AG09319 (cell line): ENCODE measurements around the gene D2HGDH.
A peak's percentile ranks its signal among the peaks of the same experiment; 100 is the strongest.

Experiments used
- DNase-seq: peaks from one replicate; pipeline ENCODE4 v3.0.0-alpha.2; 2010; ENCODE audit warnings: low read depth; ENCODE audit errors: extremely low read depth
- TF ChIP-seq, protein P1 (sequence below): IDR thresholded peaks from 2 replicates; pipeline ENCODE4 v1.5.1; 2011; ENCODE audit warnings: low read depth, mild to moderate bottlenecking, inconsistent platforms, low read length, moderate library complexity

D2HGDH gene

DNA sequence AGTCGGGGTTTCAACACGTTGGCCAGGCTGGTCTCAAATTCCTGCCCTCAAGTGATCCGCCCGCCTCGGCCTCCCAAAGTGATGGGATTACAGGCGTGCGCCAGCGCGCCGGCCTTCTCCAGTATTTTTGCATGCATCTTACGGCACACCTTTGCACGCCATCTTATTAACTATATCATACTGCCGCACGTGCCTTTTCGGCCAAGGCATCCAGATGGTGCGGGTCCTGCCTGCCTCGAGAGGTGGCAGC, 33.4 kb upstream of the D2HGDH start:
- DNase-seq: peak; percentile 56
- TF ChIP-seq, protein P1, sequence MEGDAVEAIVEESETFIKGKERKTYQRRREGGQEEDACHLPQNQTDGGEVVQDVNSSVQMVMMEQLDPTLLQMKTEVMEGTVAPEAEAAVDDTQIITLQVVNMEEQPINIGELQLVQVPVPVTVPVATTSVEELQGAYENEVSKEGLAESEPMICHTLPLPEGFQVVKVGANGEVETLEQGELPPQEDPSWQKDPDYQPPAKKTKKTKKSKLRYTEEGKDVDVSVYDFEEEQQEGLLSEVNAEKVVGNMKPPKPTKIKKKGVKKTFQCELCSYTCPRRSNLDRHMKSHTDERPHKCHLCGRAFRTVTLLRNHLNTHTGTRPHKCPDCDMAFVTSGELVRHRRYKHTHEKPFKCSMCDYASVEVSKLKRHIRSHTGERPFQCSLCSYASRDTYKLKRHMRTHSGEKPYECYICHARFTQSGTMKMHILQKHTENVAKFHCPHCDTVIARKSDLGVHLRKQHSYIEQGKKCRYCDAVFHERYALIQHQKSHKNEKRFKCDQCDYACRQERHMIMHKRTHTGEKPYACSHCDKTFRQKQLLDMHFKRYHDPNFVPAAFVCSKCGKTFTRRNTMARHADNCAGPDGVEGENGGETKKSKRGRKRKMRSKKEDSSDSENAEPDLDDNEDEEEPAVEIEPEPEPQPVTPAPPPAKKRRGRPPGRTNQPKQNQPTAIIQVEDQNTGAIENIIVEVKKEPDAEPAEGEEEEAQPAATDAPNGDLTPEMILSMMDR: peak; percentile 43

DNA sequence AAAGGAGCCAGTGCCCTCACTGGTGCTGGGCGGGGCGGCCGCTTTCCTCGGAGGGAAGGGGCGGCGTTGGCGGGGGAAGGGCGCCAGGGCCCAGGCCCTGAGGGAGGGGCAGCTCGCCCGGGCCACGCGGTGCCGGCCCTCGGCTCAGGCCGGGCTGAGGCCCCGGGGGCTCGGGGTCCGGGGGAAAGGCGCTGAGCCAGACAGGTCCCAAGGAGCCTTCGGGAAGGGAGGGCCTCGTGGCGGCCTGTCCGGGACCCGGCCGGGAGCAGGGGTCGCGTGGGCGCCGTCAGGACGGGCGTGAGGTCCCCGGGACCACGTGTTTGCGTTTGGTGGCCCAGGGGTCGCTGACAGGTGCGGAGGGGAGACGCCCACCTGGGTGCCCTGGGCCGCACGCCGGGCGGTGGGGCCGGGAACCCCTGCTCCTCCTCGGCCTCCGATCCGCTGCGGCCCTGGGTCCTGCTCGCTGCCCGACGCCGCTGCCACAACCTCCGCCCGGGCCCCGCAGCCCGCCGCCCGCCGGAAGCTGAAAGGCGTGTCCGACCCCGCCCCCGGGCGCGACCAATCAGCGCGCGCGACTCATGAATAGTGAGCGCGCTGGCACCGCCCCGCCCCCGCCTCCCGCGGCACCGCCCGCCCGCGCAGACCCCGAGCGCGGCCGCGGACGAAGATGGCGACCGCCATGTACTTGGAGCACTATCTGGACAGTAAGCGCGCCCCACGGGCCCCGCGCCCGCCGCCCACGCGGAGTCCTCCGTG, 32.9 kb upstream of the D2HGDH start, which contains the start of gene ING5:
Gene ING5, plus strand, starts transcription at position 641 of the 756 bp plus-strand sequence. Its CDS starts 27 bp downstream, at position 668.
- TF ChIP-seq, protein P1: no peak

DNA sequence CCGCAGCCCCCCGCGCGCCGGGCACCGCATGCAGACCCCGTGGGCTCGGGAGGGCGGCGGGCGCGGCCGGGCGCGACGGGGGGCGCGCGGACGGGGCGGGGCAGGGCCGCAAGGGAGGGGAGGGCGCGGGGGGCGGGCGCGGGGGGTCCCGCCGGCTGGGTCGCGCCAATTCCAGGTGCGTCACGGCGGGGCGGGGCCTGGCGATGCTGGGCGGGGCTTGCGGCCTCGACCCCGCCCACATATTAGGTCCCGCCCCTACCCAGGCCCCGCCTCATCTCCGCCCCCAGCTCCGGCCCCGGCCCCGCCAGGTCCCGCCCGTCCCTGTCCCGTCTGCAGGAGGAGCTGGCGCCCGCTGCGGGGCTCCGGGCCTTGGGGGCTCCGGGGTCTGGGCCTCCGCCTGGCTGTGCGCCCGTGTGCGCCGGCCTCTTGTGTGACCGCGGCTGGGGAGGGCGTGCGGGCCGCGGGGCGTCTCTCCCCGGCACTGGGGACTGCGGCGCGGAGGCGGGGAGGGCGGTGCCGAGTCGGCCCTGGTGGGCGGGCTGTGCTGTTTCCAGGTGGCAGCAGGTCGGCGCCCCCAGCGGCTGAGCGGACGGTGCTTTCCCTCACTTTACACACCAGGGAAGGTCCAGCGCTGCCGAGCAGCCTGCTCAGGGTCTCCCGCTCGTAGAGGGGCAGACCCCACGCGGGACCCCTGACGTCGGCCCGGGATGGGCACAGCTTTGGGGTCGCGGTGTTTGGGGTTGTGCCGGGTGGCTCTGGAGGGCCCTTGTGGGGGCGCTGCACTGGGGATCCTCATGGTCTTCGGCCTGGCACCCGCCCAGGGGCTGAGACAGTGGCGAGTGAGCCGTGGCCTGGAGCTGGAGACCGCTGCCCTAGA, 32.0 kb upstream of the D2HGDH start:
- TF ChIP-seq, protein P1: peak; percentile 8
- DNase-seq: peak; percentile 53

More for the DNA sequence above, 32.9 kb upstream of the D2HGDH start, which contains the start of gene ING5:
- peak; percentile 80 for DNase-seq

DNA sequence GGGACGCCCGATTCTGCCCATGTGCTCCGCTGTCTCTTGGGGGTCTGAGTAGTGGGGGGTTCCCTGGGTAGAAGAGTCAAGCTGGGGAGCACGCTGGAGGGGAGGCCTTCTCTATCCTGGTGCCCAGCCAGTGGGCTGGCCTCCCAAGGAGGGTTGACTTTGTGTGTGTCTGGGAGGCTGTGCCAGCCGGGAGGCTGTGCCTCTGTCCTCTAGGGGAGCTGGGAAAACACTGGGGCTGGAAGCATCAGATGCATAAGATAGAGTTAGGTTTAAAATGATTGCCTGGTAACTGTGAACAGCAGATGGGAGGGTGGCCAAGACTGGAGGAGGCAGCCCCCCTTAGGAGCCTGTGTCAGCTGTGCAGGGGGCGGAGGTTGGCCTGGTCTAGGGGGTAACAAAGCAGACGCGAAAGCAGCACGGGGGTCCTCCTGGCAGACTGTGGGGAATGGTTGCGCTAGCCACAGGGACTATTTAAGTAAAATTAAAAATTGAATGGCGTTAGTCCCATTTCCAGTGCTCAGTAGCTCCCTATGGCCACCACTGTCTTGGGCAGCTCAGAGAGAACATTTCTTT, 31.3 kb upstream of the D2HGDH start:
- DNase-seq: no peak
- TF ChIP-seq, protein P1: no peak

DNA sequence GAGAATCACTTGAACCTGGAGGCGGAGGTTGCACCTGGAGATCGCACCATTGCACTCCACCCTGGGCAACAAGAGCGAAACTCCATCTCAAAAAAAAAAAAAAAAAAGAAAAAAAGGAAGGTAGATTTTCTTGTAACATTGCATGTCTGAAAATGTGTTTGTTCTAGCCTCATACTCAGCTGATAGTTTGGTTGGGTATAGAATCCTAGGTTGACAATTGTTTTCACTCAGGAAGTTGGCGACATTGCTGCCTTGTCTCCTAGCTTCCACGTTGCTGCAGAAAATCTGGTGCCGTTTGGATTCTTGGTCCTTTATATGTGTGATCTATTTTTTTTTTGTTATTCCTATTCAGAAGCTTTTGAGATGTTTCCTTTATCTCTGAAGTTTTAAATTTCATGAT, 27.9 kb upstream of the D2HGDH start:
- DNase-seq: no peak
- TF ChIP-seq, protein P1: no peak

DNA sequence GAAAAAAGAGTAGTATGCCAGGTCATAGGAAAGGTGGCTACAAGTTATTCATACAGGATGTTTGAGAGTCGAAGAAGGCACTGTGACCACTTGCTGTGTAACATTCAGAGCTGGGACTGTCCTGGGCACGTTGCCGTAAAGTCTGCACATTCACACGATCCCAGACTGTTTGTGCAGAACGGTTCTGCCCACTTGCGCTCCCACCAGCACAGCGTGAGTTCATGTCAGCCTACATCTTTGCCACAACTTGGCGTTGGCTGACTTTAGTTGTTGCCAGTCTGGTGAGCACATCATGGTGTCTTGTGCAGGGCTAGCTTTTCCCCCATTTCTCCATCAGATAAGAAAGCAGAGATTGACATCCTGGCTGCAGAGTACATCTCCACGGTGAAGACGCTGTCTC, 25.6 kb upstream of the D2HGDH start:
- TF ChIP-seq, protein P1: no peak
- no peak for DNase-seq

DNA sequence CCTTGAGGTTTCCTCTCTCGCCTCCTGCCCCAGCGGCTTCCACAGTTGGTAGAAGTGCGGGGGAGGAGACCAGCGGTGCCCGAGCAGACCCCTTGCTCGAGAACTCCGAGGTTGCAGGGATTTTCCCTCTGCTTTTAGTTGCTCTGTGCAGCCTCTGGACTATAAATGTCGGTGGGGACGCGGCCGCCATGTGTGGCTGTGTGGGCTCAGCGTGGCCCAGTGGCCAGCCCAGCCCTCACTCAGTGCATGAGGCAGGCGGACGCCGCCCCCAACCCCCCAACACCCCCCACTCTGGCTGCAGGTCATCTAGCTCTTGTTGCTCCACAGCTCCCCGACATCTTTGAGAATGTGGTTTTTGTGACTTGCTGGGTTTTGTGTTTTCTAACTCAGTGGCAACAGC, 15.3 kb upstream of the D2HGDH start:
- TF ChIP-seq, protein P1: no peak
- no peak for DNase-seq
